DOHH2 (cell line): ENCODE measurements around the gene MED27.

Experiments
- H3F3A ChIP-seq: fragments of 200-600 bp; sonication (generic), shearing (Covaris generic); 2 replicates; pipeline ENCODE4 v1.6.0; 2016; ENCODE audit warnings: antibody characterized with exemption, mild to moderate bottlenecking; ENCODE audit not compliant: control insufficient read depth, insufficient read depth
- H3K27ac ChIP-seq: fragments of 200-600 bp; sonication (generic); 2 replicates; pipeline ENCODE4 v1.5.1; 2014; ENCODE audit warnings: low read depth, mild to moderate bottlenecking, low read length, moderate library complexity
- H3K27me3 ChIP-seq: fragments of 200-600 bp; sonication (generic); 2 replicates; pipeline ENCODE4 v1.6.1; 2014; ENCODE audit warnings: mild to moderate bottlenecking, low read length, mixed read lengths; ENCODE audit not compliant: control insufficient read depth
- H3K36me3 ChIP-seq: fragments of 200-600 bp; sonication (generic); 2 replicates; pipeline ENCODE4 v1.6.1; 2014; ENCODE audit warnings: mild to moderate bottlenecking, low read length, moderate library complexity, mixed read lengths; ENCODE audit not compliant: control insufficient read depth
- H3K4me1 ChIP-seq: fragments of 200-600 bp; sonication (generic); 2 replicates; pipeline ENCODE4 v1.6.1; 2014; ENCODE audit warnings: mild to moderate bottlenecking, low read length, mixed read lengths; ENCODE audit not compliant: control insufficient read depth
- H3K4me2 ChIP-seq: fragments of 200-600 bp; sonication (generic); 2 replicates; pipeline ENCODE4 v1.6.0; 2014; ENCODE audit warnings: mild to moderate bottlenecking, low read length, moderate library complexity
- H3K4me3 ChIP-seq: fragments of 200-600 bp; sonication (generic); 2 replicates; pipeline ENCODE4 v1.5.1; 2014; ENCODE audit warnings: mild to moderate bottlenecking, low read length, mixed read lengths
- H3K79me2 ChIP-seq: fragments of 200-600 bp; sonication (generic); 2 replicates; pipeline ENCODE4 v1.6.1; 2014; ENCODE audit warnings: mild to moderate bottlenecking, low read length, mixed read lengths; ENCODE audit not compliant: control insufficient read depth
- H3K9me2 ChIP-seq: fragments of 200-600 bp; sonication (generic); replicated peaks from 2 replicates; pipeline ENCODE4 v1.6.1; 2014; ENCODE audit warnings: mild to moderate bottlenecking, low read length, mixed read lengths; ENCODE audit not compliant: control insufficient read depth
- H3K9me3 ChIP-seq: fragments of 200-600 bp; sonication (generic); 2 replicates; pipeline ENCODE4 v1.6.1; 2014; ENCODE audit warnings: antibody characterized with exemption, low read length, mixed read lengths; ENCODE audit not compliant: control insufficient read depth, insufficient read depth
- H4K20me1 ChIP-seq: fragments of 200-600 bp; sonication (generic); 2 replicates; pipeline ENCODE4 v1.6.0; 2014; ENCODE audit warnings: low read depth, mild to moderate bottlenecking, antibody characterized with exemption, low read length, moderate library complexity; ENCODE audit not compliant: control insufficient read depth, insufficient read depth
- EZH2phosphoT487 ChIP-seq: fragments of 200-600 bp; sonication (generic); IDR thresholded peaks from 2 replicates; pipeline ENCODE4 v1.6.1; 2017; ENCODE audit warnings: borderline replicate concordance, mild to moderate bottlenecking, antibody characterized with exemption, low read length, moderate library complexity, mixed read lengths
- TF ChIP-seq, protein P1 (sequence below): fragments of 200-600 bp; sonication (generic); IDR thresholded peaks from one replicate; pipeline ENCODE4 v1.5.1; 2014; ENCODE audit warnings: antibody characterized with exemption, mild to moderate bottlenecking, low read depth, low read length; ENCODE audit not compliant: poor library complexity, severe bottlenecking

MED27 gene

DNA sequence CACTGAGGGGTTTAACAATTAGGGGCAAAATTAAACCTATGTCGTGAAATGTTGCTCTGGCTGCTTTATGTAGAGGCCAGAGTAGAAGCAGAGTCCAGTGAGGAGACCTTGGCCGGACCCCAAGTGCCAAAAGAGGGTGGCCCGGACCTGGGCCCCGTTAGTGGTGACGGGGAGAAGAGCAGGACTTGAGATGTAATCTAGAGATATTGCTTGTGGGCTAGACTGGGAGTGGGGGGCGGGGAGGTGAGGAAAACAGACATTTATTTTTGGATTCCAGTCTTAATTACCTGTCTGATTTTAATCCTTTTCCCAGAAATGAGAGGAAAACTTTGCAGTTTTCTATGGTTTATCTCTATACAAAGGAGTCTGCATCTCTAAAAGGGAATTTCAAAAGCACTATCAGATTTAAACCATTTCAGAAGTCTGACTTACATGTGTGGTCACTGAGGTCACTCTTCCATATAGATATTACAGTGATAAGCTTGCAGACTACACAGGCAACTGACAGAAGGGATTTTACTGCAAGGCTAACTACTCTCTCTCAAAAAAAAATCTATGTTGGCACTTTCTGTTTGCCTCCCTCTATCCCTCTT, 108.1 kb downstream of the MED27 start:
- Histone ChIP-seq H3K27me3 (no peaks in the 10 kb centered on the region), H4K20me1 (0 out of 2 replicates have a peak, but pooled peaks cover 3% of the 10 kb centered on the region), H3K9me3 (no peaks in the 10 kb centered on the region), H3K4me1 (peaks cover 4% of the 10 kb centered on the region), H3K36me3 (no peaks in the 10 kb centered on the region), H3K79me2 (no peaks in the 10 kb centered on the region), H3K4me3 (no peak overlapping the region), H3K27ac (no peak overlapping the region), H3K4me2 (no peak overlapping the region), H3K9me2 (no peaks in the 10 kb centered on the region), H3F3A (no peaks in the 10 kb centered on the region)
- TF ChIP-seq EZH2phosphoT487 = no peak
- TF ChIP-seq, protein P1, sequence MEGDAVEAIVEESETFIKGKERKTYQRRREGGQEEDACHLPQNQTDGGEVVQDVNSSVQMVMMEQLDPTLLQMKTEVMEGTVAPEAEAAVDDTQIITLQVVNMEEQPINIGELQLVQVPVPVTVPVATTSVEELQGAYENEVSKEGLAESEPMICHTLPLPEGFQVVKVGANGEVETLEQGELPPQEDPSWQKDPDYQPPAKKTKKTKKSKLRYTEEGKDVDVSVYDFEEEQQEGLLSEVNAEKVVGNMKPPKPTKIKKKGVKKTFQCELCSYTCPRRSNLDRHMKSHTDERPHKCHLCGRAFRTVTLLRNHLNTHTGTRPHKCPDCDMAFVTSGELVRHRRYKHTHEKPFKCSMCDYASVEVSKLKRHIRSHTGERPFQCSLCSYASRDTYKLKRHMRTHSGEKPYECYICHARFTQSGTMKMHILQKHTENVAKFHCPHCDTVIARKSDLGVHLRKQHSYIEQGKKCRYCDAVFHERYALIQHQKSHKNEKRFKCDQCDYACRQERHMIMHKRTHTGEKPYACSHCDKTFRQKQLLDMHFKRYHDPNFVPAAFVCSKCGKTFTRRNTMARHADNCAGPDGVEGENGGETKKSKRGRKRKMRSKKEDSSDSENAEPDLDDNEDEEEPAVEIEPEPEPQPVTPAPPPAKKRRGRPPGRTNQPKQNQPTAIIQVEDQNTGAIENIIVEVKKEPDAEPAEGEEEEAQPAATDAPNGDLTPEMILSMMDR = no peak

- no peaks in the 10 kb centered on the region for H3K9me2 ChIP-seq
- H3F3A ChIP-seq = no peaks in the 10 kb centered on the region
- TF ChIP-seq EZH2phosphoT487 = no peak
- TF ChIP-seq, protein P1 = no peak
- no peaks in the 10 kb centered on the region for H3K4me1 ChIP-seq
- no peak overlapping the region for H3K27ac ChIP-seq
- H3K36me3 ChIP-seq = no peaks in the 10 kb centered on the region
- no peak overlapping the region for H3K4me2 ChIP-seq
- H3K27me3 ChIP-seq = no peaks in the 10 kb centered on the region
- no peak overlapping the region for H3K4me3 ChIP-seq
- 0 out of 2 replicates have a peak, but pooled peaks cover 3% of the 10 kb centered on the region for H4K20me1 ChIP-seq
- no peaks in the 10 kb centered on the region for H3K9me3 ChIP-seq
- H3K79me2 ChIP-seq = no peaks in the 10 kb centered on the region
These were observed 110.1 kb downstream of the MED27 start for GRCh38 chr9:131969469-131969989.

- Histone ChIP-seq H3K9me2 (no peaks in the 10 kb centered on the region), H3K27ac (no peak overlapping the region)
These were observed 111.0 kb downstream of the MED27 start for GRCh38 chr9:131968632-131969031.

More at GRCh38 chr9:131968632-131969031, 111.0 kb downstream of the MED27 start:
- Histone ChIP-seq H4K20me1 (0 out of 2 replicates have a peak, but pooled peaks cover 3% of the 10 kb centered on the region), H3F3A (no peaks in the 10 kb centered on the region), H3K9me3 (no peaks in the 10 kb centered on the region), H3K4me1 (no peaks in the 10 kb centered on the region), H3K79me2 (no peaks in the 10 kb centered on the region), H3K4me3 (no peak overlapping the region), H3K36me3 (no peaks in the 10 kb centered on the region), H3K27me3 (no peaks in the 10 kb centered on the region), H3K4me2 (no peak overlapping the region)
- TF ChIP-seq EZH2phosphoT487 = no peak
- TF ChIP-seq, protein P1 = no peak
